M059J (cell line): ENCODE data around the gene DCLK2. TPM values are rescaled to one million over a fixed set of nuclear protein-coding genes. Genes with fewer than 3 reads are reported as not detected.

ENCODE experiments used
- DNase-seq: peaks from one replicate; pipeline ENCODE4 v3.0.0-alpha.2; 2012; ENCODE audit warnings: low read depth
- total RNA-seq: library from RNA; depleted of rRNA; stranded (reverse); fragments of >200 nt; shearing (Covaris generic); gene quantifications from 2 replicates; pipeline ENCODE4 v1.2.3, GENCODE V29; 2014

The DCLK2 gene
- total RNA-seq, 1 experiment from 2014 or later, result 18.2 TPM

DNA sequence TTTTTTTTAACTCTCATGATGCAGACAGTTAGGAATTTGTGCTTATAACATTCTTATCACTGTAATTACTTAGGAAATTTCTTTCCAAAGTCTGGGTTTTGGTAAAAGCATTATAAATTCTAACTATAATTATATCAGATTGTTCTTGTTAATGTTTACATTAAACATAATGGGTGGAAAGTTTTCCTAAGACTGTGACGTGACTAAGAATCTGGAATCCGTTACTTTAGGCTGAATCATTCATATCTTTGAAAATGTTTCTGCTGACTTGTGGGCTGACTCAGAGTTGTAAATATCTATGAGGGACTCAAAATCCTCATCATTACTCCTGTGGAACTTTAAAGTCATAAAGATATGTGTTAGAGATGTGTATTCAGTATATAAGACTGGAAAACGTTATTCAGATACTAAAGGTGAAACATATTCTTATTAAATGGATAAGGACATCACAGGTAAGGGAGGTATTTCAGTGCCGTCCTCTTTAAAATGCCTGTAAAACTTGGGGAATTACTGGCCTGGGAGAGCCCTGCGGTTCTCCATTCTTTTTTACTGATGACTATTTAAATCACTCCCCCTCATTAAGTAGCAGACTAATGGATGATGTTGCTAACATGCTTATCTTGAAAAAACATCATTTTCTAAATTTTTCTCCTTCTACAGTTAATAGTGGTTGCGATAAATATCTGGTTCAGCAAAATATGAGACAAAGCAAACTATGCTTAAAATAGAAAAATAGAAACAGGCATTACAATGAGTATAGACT is 159.0 kb downstream of the DCLK2 start:
- peak; percentile 94 for DNase-seq

DNA sequence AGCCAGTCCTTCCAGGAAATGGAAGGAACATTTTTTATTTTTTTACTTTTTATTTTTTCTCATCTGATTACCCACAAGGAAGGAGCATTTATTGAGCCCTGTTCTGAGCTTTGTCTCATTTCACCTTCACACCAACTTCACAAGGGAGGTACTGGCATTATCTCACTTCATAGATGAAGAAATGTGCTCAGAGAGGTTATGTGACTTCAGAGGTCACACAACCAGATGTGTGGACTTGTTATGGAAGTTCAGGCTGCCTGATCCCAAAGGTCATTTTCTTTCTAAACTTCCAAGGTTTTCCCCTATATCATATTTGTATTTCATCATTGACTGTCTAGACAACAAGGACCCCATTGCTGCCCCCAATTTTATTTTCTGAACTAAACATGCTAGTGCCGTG is 160.3 kb downstream of the DCLK2 start:
- DNase-seq, result no peak

DNA sequence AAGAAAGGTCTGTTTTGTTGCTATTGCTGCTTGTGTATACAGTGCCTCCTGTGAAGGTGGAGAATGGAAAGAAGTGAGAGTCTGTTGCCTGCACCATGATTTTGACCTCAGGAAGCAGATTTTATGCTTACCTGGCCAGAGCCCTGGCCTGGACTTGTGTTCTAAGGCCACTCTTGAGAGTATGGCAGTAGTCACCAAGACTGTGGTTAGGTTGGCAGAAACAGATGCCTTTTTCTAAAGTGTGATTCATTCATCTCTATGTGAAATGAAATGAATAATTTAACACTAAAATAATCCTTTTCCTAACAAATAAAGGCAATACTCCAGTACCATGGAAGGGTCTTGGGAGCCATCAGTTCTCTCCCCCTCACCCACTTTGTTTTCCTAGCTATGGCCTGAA is 161.8 kb downstream of the DCLK2 start:
- DNase-seq, result peak; percentile 59

DNA sequence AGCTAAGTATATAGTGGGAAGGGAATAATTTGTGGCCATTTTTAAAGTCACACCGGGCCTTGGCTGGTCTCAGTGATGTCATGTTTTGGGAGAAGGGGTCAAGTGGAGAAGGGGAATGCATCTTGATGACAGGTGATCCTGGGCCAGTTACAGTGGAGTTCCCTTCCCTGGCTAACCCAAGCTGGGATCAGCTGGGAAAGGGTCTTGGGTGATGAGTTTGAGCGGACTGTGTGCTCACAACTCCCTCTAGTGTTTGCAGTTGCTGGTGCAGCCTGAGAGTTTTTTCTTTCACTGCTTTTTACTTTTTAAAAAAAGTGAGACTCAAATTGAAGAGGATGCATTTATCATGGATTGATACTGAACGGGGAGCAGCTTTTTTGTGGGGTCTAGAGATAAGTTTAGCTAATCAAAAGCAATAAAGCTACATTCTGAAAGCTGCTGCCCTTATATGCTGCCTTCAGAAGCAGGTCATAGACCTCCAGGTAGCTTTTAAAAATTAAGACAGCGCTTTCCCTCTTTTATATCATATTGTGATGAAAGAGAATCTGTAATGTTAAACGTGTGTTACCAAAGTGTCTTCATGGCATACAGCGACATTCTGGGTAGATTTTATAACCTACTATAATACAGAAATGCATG is 164.7 kb downstream of the DCLK2 start:
- DNase-seq, result peak; percentile 49

DNA sequence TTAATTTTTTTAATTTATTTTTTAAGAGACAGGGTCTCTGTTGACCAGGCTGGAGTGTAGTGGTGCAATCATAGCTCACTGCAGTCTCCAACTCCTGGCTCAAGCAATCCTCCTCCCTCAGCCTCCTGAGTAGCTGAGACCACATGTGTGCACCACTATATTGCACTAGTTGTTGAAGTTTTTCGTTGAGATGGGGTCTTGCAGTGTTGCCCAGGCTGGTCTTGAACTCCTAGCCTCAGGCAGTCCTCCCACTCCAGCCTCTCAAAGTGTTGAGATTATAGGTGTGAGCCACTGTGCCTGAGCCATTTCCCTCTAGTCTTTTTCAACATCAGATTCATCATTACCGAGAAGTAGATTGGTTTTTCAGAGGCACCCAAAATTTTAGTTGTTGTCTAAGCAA is 165.7 kb downstream of the DCLK2 start:
- no peak for DNase-seq

- peak; percentile 64 for DNase-seq
Observed at GRCh38 chr4:150244600-150244999, 166.4 kb downstream of the DCLK2 start.

DNA sequence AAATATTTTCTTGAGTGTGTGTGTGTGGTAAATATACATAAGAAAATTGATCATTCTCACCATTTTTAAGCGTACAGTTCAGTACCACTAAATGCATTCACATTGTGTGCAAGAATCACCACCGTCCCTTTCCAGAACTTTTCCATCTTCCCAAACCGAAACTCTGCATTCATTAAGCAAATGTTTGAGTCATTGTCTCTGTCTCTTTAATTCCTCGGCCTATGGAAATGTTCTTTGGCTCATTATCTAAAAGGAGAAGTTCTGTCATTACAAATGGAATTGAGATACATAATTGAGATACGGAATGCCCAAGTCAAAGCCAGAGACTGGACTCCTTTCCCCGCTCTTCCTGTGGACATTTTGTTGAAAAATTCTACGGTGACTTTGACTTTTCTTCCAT is 168.9 kb downstream of the DCLK2 start:
- no peak for DNase-seq

DNA sequence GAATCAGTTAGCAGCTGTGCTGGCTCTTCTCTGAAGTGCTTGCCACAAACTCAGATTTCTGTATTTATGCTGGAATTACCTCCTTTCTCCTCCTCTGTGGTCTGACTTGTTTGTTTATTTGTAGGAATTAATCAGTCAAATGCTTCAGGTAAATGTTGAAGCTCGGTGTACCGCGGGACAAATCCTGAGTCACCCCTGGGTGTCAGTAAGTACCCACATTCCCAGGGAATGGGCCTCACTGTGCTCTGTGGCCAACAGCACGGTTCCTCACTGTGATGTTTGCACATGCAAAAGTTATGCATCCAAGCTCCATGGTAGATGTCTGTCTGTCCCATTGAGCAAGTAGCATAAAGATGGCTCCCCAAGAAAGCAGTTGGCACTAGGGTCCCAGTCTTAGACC is 169.9 kb downstream of the DCLK2 start:
- DNase-seq, result peak; percentile 80

- DNase-seq, result no peak
Observed at GRCh38 chr4:150250293-150250997, 172.2 kb downstream of the DCLK2 start.

- DNase-seq, result no peak
Observed at GRCh38 chr4:150250998-150251651, 172.9 kb downstream of the DCLK2 start.

DNA sequence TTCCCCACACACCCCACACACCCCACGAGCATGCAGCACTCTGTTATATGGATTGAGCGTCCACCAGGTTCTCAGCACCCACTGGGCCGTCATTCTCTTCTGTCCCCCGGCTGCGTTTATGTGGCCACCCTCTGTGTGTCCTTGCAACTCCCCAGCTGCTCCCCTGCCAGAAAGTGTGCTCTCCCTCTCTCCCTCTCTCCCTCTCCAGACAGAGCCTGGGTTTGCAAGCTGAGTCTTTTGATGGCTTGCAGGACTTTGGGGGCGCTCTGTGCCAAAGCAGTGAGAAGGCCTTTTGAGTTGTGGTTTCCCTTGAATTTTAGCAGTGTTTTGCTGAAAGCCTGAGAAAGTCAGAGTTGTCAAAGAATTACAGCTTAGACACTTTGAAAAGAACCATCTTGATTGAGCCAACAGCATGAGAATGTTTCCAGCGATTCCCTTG is 173.5 kb downstream of the DCLK2 start:
- DNase-seq, result no peak

- DNase-seq, result no peak
Observed at GRCh38 chr4:150252306-150252705, 174.1 kb downstream of the DCLK2 start.

DNA sequence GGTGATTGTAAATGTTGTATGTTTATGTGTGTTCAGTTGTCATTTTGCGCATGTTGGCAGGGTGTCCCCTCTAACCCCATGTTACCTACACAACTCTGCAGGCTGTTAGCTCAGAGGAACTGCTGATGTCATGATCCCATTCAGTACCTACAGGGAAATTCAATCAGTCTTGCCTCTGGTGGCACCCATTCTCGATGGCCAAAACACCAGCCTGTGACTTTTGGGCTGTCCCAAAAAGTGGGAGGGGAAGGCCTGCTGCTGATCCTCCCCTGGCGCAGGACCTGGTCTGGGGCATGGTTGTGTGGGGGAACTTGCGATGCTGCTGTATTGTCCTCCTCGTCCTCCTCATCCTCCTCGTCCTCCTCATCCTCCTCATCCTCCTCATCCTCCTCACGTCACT is 174.5 kb downstream of the DCLK2 start:
- DNase-seq, result no peak

DNA sequence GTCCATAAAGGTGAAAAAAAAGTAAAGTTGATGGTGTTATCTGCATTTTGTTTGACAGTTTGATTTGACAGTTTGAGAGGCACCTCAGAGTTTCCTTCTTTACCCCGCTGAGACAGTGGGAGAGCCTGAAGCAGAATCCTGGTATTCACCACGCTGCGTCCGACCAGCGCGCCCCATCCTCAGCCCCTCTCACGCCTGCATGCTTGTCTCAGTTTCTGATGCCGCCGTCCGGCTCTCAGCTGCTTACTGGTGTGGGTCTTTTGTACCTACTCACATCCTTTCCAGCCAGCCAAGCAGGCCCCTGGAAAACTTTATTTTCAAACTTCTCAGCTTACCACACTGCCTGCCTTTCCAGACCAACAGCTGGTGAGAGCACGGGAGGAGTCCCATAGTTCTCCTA is 175.2 kb downstream of the DCLK2 start:
- no peak for DNase-seq

GRCh38 chr4:150253965-150254630 is 175.9 kb downstream of the DCLK2 start:
- DNase-seq, result no peak

- DNase-seq, result no peak
Observed at GRCh38 chr4:150255610-150256224, 177.5 kb downstream of the DCLK2 start.

DNA sequence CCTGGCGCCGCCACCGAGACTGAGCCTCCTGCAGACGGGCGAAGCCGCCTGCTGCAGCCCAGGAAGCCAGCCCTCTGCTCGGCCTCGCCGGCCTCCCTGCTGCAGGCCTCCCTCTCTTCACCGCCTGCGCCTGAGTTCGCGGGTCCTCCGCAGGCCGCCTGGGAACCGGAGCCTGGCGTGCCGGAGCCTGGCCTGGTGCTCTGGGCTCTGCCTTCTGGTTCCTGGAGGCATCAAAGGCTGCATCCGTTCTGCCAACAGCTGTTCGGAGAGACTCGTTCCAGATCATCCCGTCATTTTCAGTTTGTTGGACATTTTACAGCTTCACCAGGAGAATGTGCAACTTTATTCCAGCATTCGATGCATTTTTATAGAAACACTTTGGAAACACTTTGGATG is 178.0 kb downstream of the DCLK2 start:
- no peak for DNase-seq

DNA sequence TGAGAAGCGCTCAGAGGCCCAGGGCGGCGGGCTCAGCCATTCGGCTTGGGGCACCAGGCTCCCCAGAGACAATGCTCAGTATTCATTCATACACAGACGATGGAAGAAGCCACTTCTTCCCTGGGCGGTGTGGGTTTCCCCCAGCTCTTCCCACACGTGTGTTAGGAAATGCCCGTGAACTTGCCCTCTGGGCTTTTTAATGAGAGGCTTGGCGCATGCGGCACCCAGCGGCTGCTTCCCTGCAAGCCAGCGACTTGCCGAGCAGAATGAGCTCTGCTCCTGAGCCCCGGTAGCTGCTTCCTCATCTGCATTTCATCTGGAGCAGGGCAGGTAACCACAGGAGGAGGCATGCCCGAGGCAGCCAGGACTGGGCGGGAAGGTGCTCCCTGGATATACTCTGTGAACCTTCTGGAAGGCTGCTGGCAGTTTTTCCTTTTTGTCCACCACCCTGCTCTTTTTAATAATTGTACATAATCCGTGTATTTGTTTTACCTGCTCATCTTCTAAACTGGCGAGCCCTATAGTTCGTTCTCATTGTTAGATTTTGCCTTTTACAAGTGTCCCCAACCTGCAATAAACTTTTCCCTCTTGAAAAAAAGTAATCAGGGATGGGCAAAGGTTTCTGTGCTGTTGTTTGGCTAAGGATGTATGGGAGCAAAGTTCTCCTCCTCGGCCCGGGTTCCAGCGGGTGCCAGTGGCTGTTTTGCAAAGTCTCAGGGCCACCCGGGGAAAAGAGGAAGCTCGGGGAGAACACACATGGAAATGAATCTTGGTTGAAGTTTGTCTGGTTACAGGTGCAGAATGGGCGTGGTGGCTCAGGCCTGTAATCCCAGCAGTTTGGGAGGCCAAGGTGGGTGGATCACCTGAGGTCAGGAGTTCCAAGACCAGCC is 178.8 kb downstream of the DCLK2 start:
- no peak for DNase-seq

DNA sequence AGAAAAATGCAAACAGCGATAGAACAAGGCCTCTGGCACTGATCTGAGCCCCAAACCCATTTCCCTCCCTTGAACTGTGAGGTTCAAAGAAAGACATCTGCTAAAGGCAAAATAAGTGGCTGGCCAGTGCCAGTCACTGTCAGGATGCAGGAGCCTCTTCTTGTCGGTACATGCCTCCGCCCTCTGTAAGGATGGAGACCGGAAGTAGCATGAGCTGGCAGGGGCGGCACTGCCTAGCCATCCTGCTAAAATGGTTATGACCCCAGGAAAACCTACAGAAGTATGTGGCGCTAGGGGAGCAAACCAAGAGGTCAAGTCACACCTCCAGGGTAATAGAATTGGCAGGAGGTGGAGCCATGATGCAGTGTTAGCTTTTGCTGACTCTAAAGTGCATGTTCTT is 180.3 kb downstream of the DCLK2 start:
- no peak for DNase-seq

DNA sequence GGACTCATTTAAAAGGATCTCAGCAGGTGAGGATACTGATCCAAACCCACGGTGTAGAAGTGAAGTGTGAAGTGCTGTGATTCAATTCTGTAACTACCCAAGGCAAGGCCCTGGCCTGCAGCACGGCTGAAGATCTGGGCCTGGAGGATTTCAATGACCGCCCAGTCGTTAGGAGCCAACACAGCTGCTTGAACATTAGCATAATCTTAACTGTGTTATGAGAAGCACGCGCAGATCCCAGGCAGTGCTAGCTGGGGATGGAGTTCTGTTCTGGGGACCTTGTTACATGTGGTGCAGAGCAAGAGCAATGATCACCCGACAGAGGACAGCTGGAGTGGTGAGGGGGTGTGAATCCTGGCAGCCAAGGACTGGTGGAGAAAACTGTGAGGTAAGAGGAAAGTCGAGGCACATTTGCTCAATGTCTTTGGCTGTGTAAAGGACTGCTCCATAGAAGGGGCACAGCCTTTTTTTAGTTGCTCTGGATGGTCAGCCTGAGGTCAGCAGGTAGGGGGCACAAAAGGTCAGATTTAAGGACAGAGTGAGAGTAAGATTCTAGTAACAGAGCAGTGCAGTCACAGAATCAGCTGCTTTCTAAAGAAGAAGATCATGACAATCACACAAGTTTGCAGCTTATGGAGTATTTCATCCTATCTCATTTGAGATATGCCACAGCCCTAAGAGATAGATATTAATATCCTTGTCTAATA is 181.8 kb downstream of the DCLK2 start:
- no peak for DNase-seq
